Gastroesophageal sphincter (tissue), 4 donors: Measurements from ENCODE around the gene ABO. TPM values are rescaled to one million over a fixed set of nuclear protein-coding genes. Genes with fewer than 3 reads are reported as not detected.
"Not testable (repeated sequence)": the region's sequence is repeated elsewhere in the genome, so short reads cannot be mapped to it uniquely, and the experiment has no call there.

Source experiments
- ATAC-seq: fragments of 150-250 bp; one replicate; pipeline ENCODE4 v1.9.1; 2016; ENCODE audit warnings: mild to moderate bottlenecking, moderate library complexity
- H3K27ac ChIP-seq, 4 donors: fragments of 200-600 bp; sonication (generic) in 3 of 4; 1 replicate in 3 of 4; 2 replicates in 1 of 4; pipeline ENCODE4 v1.5.1; 2016 to 2019
- H3K27me3 ChIP-seq: fragments of 200-600 bp; sonication (generic); one replicate; pipeline ENCODE4 v1.5.1; 2019
- H3K36me3 ChIP-seq, 2 donors: fragments of 200-600 bp; sonication (generic); one replicate each; pipeline ENCODE4 v1.5.1; 2019; ENCODE audit warnings: control low read depth in 1 of 2
- H3K4me1 ChIP-seq, 3 donors: fragments of 200-600 bp; sonication (generic); 1 replicate in 2 of 3; 2 replicates in 1 of 3; pipeline ENCODE4 v1.5.1; 2016 to 2019; ENCODE audit warnings: control low read depth in 2 of 3
- H3K4me3 ChIP-seq, 2 donors: fragments of 200-600 bp; sonication (generic); one replicate each; pipeline ENCODE4 v1.5.1; 2019; ENCODE audit warnings: mild to moderate bottlenecking in 1 of 2, moderate library complexity in 1 of 2
- H3K9me3 ChIP-seq, 3 donors: fragments of 200-600 bp; sonication (generic); one replicate each; pipeline ENCODE4 v1.5.1; 2017 to 2019; ENCODE audit warnings: control low read depth in 2 of 3
- CTCF ChIP-seq, 4 experiments: fragments of 200-600 bp in 2 of 4; fragments of 450-650 bp in 2 of 4; sonication (generic) in 1 of 4; IDR thresholded peaks; one replicate each; pipeline ENCODE4 v1.5.1; 2017 to 2019; ENCODE audit warnings: antibody characterized with exemption in 4 of 4, mild to moderate bottlenecking in 2 of 4, moderate library complexity in 2 of 4
- EP300 ChIP-seq: sonication (generic); formaldehyde crosslinking; IDR thresholded peaks from one replicate; pipeline ENCODE4 v1.6.1; 2017; ENCODE audit warnings: antibody characterized with exemption, mild to moderate bottlenecking
- POLR2A ChIP-seq, 2 donors: fragments of 450-650 bp; IDR thresholded peaks; one replicate each; pipeline ENCODE4 v1.6.1; 2017; ENCODE audit warnings: antibody characterized with exemption in 2 of 2, mild to moderate bottlenecking in 2 of 2, moderate library complexity in 1 of 2
- POLR2AphosphoS5 ChIP-seq: sonication (generic); formaldehyde crosslinking; IDR thresholded peaks from one replicate; pipeline ENCODE4 v1.6.1; 2017; ENCODE audit warnings: antibody characterized with exemption
- WGBS, 2 donors: methylation state at CpG; one replicate each; pipeline ENCODE4 v1.1.5; 2018; ENCODE audit warnings: low coverage in 1 of 2; 5-methylcytosine and 5-hydroxymethylcytosine counted together
- total RNA-seq, 4 donors: library from RNA; depleted of rRNA; stranded (reverse); fragments of >200 nt; gene quantifications; one replicate each; pipeline ENCODE4 v1.1.0, GENCODE V29; 2016

Gene ABO
- total RNA-seq, 4 donors from 2014 or later, result 0.47 to 10.0 (median 0.91) TPM

GRCh38 chr9:133221177-133221809 is 53.7 kb downstream of the ABO start:
- 67 to 79% methylated on average over 5 of the region's 12 CpGs for WGBS, 2 donors
- Histone ChIP-seq H3K27me3 (peaks cover 80% of the 10 kb centered on the region), H3K4me1 (no peaks in the 10 kb centered on the region), H3K4me3 (no peak overlapping the region), H3K27ac (no peak overlapping the region), H3K9me3 (no peaks in the 10 kb centered on the region), H3K36me3 (no peaks in the 10 kb centered on the region)
- no peak for TF ChIP-seq EP300
- TF ChIP-seq POLR2A (IDR thresholded peaks at IDR 0.05), result no peak
- TF ChIP-seq POLR2AphosphoS5, result no peak
- TF ChIP-seq CTCF (IDR thresholded peaks at IDR 0.05), result no peak
- no peak for ATAC-seq

GRCh38 chr9:133218049-133218975 is 56.7 kb downstream of the ABO start:
- H3K9me3 ChIP-seq, H3K36me3 ChIP-seq, ATAC-seq, H3K27ac ChIP-seq, H3K4me1 ChIP-seq, H3K4me3 ChIP-seq: not testable (repeated sequence)
- H3K27me3 ChIP-seq, result peaks cover 55% of the 10 kb centered on the region
- WGBS, 2 donors, result 57 to 81% methylated on average over 9 to 13 of the region's 19 CpGs

- H3K4me1 ChIP-seq, H3K4me3 ChIP-seq, H3K27ac ChIP-seq, ATAC-seq, H3K36me3 ChIP-seq, H3K9me3 ChIP-seq: not testable (repeated sequence)
- 41 to 65% methylated on average over 4 to 8 of the region's 12 CpGs for WGBS, 2 donors
- H3K27me3 ChIP-seq, result peaks cover 58% of the 10 kb centered on the region
These were observed 57.5 kb downstream of the ABO start for GRCh38 chr9:133217333-133217988.

GRCh38 chr9:133214276-133214675 is 60.7 kb downstream of the ABO start:
- Histone ChIP-seq H3K9me3 (peaks cover 0 to 23% (median 0%) of the 10 kb centered on the region in 3 donors), H3K27me3 (peaks cover 61% of the 10 kb centered on the region)
- not testable (repeated sequence) for ATAC-seq, H3K27ac ChIP-seq, H3K4me1 ChIP-seq, H3K36me3 ChIP-seq, H3K4me3 ChIP-seq
- WGBS, 2 donors, result 25 to 38% methylated on average over 4 of the region's 4 CpGs

- Histone ChIP-seq H3K36me3 (no peaks in the 10 kb centered on the region), H3K27me3 (peaks cover 59% of the 10 kb centered on the region), H3K4me1 (no peaks in the 10 kb centered on the region), H3K9me3 (peaks cover 0 to 23% (median 0%) of the 10 kb centered on the region in 3 donors), H3K27ac (no peak overlapping the region), H3K4me3 (no peak overlapping the region)
- TF ChIP-seq POLR2AphosphoS5 (no peak), EP300 (no peak), CTCF (IDR thresholded peaks at IDR 0.05) (no peak), POLR2A (IDR thresholded peaks at IDR 0.05) (no peak)
- ATAC-seq, result no peak
- WGBS, 2 donors, result 89 to 100% methylated on average over 1 to 7 of the region's 7 CpGs
These were observed 64.4 kb downstream of the ABO start for GRCh38 chr9:133210609-133211008.

- no peaks in the 10 kb centered on the region for H3K36me3 ChIP-seq
- H3K4me3 ChIP-seq, result no peak overlapping the region
- peaks cover 0 to 23% (median 0%) of the 10 kb centered on the region in 3 donors for H3K9me3 ChIP-seq
- 47% methylated on average over 3 of the region's 7 CpGs; no CpG with 5 or more reads in 1 of the 2 donors for WGBS, 2 donors
- ATAC-seq, result no peak
- TF ChIP-seq POLR2A (IDR thresholded peaks at IDR 0.05) (no peak), POLR2AphosphoS5 (no peak), EP300 (no peak), CTCF (IDR thresholded peaks at IDR 0.05) (no peak)
- H3K27ac ChIP-seq, result no peak overlapping the region
- peaks cover 62% of the 10 kb centered on the region for H3K27me3 ChIP-seq
- no peaks in the 10 kb centered on the region for H3K4me1 ChIP-seq
These were observed 64.8 kb downstream of the ABO start for GRCh38 chr9:133210202-133210532.

- not testable (repeated sequence) for ATAC-seq, H3K4me3 ChIP-seq, H3K4me1 ChIP-seq, H3K36me3 ChIP-seq, H3K27ac ChIP-seq
- Histone ChIP-seq H3K27me3 (peaks cover 68% of the 10 kb centered on the region), H3K9me3 (peaks cover 0 to 17% (median 0%) of the 10 kb centered on the region in 3 donors)
- WGBS, 2 donors, result 68 to 71% methylated on average over 14 to 16 of the region's 29 CpGs
These were observed 65.4 kb downstream of the ABO start for GRCh38 chr9:133209327-133210201.

GRCh38 chr9:133208880-133209300 is 66.1 kb downstream of the ABO start, which contains the start of gene OBP2B:
Gene OBP2B (minus strand): TSS chr9:133209250. CDS start chr9:133209199, 51 bp downstream.
- H3K4me1 ChIP-seq, H3K27ac ChIP-seq, H3K4me3 ChIP-seq, ATAC-seq, H3K36me3 ChIP-seq: not testable (repeated sequence)
- peaks cover 0 to 16% (median 0%) of the 10 kb centered on the region in 3 donors for H3K9me3 ChIP-seq
- H3K27me3 ChIP-seq, result peaks cover 74% of the 10 kb centered on the region
- WGBS, 2 donors, result no CpG with 5 or more reads among the region's 18 CpGs
